HG03520 (cell line): ENCODE results near the gene RASA2.

Source experiments
- ATAC-seq: cut with Tn5 transposase; IDR thresholded peaks from one replicate; pipeline ENCODE4 v1.9.1; 2021; ENCODE audit warnings: mild to moderate bottlenecking, moderate library complexity; ENCODE audit not compliant: unreplicated experiment

Gene RASA2

DNA sequence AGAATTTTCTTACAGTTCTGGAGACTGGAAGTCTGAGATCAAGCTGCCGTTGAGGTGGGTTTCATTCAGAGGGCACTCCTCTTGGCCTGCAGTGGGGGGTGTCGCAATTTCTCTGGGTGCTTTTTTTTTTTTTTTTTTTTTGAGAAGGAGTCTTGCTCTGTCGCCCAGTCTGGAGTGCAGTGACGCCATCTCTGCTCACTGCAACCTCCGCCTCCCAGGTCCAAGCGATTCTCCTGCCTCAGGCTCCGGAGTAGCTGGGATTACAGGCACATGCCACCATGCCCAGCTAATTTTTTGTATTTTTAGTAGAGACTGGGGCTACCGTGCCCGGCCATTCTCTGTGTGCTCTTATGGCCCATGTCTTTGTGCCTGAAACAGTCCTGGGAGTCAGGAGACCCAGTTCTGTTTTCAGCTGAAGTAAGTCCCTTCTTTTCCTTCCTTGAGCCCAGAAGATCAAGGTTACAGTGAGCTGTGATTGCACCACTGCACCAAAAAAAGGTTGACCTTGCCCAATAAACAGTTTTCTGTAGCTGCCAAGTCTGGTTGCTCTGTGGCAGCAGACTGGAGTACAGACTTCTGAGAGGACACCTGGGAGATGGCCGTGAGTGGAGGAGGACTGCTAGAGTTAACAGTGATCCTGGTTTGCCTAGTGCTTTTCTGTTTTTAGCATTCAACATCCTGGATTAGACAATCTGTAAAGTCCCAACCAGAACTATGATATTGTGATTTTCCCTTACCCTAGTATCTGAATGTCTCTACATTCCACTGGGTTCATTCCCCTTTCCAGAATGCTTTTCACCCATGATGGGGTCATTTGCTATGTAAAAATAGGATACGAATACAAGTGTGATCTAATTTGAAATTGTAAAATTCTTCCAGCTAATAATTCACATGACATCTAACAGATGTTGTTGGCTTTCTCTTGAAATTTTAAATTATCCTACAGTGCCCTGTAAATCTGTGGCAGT is 174.7 kb downstream of the RASA2 start:
- no peak for ATAC-seq

GRCh38 chr3:141663993-141664392 is 177.2 kb downstream of the RASA2 start:
- ATAC-seq: no peak
